A673 (cell line): ENCODE results near the gene EIF3J. TPM values are rescaled to one million over a fixed set of nuclear protein-coding genes. Genes with fewer than 3 reads are reported as not detected.
"Not testable (repeated sequence)": the region's sequence is repeated elsewhere in the genome, so short reads cannot be mapped to it uniquely, and the experiment has no call there.

Experiments used
- BruUV-seq: library from RNA; stranded (reverse); fragments of 400-500 nt; replicated peaks from 2 replicates; lab custom pipeline; 2021; lab: Mats Ljungman, UMichigan
- CTCF ChIA-PET: fragments of 300-600 bp; sonication (Branson Sonifier 250); formaldehyde crosslinking; loops from one replicate; lab custom pipeline; 2022; ENCODE audit warnings: antibody characterized with exemption; lab: Charles Lee
- POLR2A ChIA-PET: fragments of 300-600 bp; sonication (Branson Sonifier 250); formaldehyde crosslinking; loops from one replicate; lab custom pipeline; 2022; ENCODE audit warnings: antibody characterized with exemption; ENCODE audit not compliant: low non-redundant PET; lab: Charles Lee
- DNase-seq: peaks from one replicate; pipeline ENCODE4 v3.0.0-alpha.2; 2015; ENCODE audit warnings: low spot score
- H3K27ac ChIP-seq: fragments of 200-600 bp; sonication (generic); 2 replicates; pipeline ENCODE4 v1.5.1; 2016; ENCODE audit warnings: mixed run types, low read depth, mild to moderate bottlenecking, mixed read lengths, antibody characterized with exemption, low read length; ENCODE audit not compliant: poor library complexity, severe bottlenecking
- H3K27me3 ChIP-seq: fragments of 200-600 bp; sonication (generic); replicated peaks from 2 replicates; pipeline ENCODE4 v1.6.1; 2017; ENCODE audit warnings: mixed run types, low read depth, mild to moderate bottlenecking, mixed read lengths, antibody characterized with exemption, low read length; ENCODE audit not compliant: insufficient read depth, poor library complexity
- H3K36me3 ChIP-seq: fragments of 200-600 bp; sonication (generic); 2 replicates; pipeline ENCODE4 v1.6.1; 2016; ENCODE audit warnings: mixed run types, mild to moderate bottlenecking, mixed read lengths, antibody characterized with exemption, low read length; ENCODE audit not compliant: insufficient read depth, poor library complexity, severe bottlenecking
- H3K4me1 ChIP-seq: fragments of 200-600 bp; sonication (generic); 2 replicates; pipeline ENCODE4 v1.6.1; 2017; ENCODE audit warnings: mixed run types, mild to moderate bottlenecking, mixed read lengths, antibody characterized with exemption, low read length; ENCODE audit not compliant: insufficient read depth, poor library complexity, severe bottlenecking
- H3K4me3 ChIP-seq: fragments of 200-600 bp; sonication (generic); 2 replicates; pipeline ENCODE4 v1.5.1; 2016; ENCODE audit warnings: low read depth, mixed run types, mild to moderate bottlenecking, mixed read lengths, low read length; ENCODE audit not compliant: poor library complexity, severe bottlenecking
- H3K9me3 ChIP-seq: fragments of 200-600 bp; sonication (generic); 2 replicates; pipeline ENCODE4 v1.6.1; 2016; ENCODE audit warnings: mixed run types, low read depth, mild to moderate bottlenecking, mixed read lengths, antibody characterized with exemption, low read length; ENCODE audit not compliant: poor library complexity, severe bottlenecking
- EZH2 ChIP-seq: fragments of 200-600 bp; sonication (generic); IDR thresholded peaks from 2 replicates; pipeline ENCODE4 v1.6.1; 2017; ENCODE audit warnings: borderline replicate concordance, low read depth, mild to moderate bottlenecking, mixed read lengths, antibody characterized with exemption, low read length; ENCODE audit not compliant: poor library complexity, severe bottlenecking
- intact Hi-C: fragments of 100-400 bp; cut with micrococcal nuclease; formaldehyde crosslinking; loops from one replicate; pipeline ENCODE4 v1.10.0; 2022; ENCODE audit not compliant: unreplicated experiment
- total RNA-seq: library from RNA; stranded (reverse); gene quantifications from 2 replicates; pipeline ENCODE4 v1.2.3, GENCODE V29; 2021
- TF ChIP-seq, protein P1 (sequence below): fragments of 300-800, 200-600 bp; sonication (generic); conservative IDR thresholded peaks from 2 replicates; pipeline ENCODE4 v1.5.1; 2017; ENCODE audit warnings: low read depth, mild to moderate bottlenecking, antibody characterized with exemption, low read length, moderate library complexity, mixed read lengths

Gene EIF3J
- total RNA-seq, 1 experiment from 2014 or later, result 208 TPM

DNA sequence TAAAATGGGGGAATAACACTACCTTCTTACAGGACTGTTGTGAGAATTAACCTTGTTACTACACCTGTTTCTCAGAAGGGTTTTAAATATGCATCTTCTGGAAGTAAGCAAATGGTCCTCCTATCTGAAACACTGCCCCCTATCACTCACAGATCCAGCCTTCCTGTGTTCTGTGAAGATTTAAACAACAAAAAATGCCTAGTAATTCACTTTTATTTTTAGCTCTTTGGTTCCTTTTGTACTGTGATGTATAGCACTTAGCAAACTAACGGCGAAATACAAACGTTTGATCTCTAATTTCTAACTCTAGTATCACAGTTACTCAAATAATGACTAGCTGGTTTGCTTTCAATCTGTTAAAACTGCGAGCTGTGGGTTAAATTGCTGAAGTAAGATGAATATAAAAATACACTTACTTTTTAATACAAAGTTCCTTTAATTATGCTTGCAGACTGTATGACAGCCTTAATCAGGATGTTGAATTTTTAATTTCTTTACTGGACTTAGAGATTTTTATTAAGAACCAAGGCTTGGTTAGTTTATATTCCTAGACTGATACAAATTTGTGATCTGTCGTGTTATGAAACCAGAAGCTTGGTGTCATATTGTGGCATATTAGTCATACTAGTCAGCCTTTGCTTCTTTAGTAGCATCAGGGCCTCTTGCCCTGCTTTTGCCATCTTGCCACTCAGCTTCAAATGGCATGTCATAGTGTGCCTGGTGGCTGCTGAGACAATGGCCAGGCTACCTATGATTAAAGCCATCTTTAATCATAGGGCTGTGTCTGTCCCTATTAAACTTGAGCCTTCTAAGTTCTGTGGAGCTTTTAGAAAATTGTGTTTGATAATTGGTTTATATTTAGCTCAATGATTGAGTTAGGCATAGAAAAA is 9.2 kb downstream of the EIF3J start:
- CTCF ChIA-PET, result interaction anchor here (0.6 kb wide), 1 partner anchor 45 kb away, joined by 12 read pairs; no protein-coding TSS in a partner anchor
- POLR2A ChIA-PET, result interaction anchor here (0.6 kb wide), 1 partner anchor 618 kb away, joined by 6 read pairs; no protein-coding TSS in a partner anchor
- intact Hi-C loops, result no loop called here
- TF ChIP-seq, protein P1, sequence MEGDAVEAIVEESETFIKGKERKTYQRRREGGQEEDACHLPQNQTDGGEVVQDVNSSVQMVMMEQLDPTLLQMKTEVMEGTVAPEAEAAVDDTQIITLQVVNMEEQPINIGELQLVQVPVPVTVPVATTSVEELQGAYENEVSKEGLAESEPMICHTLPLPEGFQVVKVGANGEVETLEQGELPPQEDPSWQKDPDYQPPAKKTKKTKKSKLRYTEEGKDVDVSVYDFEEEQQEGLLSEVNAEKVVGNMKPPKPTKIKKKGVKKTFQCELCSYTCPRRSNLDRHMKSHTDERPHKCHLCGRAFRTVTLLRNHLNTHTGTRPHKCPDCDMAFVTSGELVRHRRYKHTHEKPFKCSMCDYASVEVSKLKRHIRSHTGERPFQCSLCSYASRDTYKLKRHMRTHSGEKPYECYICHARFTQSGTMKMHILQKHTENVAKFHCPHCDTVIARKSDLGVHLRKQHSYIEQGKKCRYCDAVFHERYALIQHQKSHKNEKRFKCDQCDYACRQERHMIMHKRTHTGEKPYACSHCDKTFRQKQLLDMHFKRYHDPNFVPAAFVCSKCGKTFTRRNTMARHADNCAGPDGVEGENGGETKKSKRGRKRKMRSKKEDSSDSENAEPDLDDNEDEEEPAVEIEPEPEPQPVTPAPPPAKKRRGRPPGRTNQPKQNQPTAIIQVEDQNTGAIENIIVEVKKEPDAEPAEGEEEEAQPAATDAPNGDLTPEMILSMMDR, result peak; percentile 64
- TF ChIP-seq EZH2, result no peak
- BruUV-seq, result no TSS peak
- Histone ChIP-seq H3K27me3 (no peaks in the 10 kb centered on the region), H3K36me3 (peaks cover 13% of the 10 kb centered on the region), H3K9me3 (no peaks in the 10 kb centered on the region), H3K4me1 (no peaks in the 10 kb centered on the region), H3K4me3 (no peak overlapping the region), H3K27ac (no peak overlapping the region)
- no peak for DNase-seq

DNA sequence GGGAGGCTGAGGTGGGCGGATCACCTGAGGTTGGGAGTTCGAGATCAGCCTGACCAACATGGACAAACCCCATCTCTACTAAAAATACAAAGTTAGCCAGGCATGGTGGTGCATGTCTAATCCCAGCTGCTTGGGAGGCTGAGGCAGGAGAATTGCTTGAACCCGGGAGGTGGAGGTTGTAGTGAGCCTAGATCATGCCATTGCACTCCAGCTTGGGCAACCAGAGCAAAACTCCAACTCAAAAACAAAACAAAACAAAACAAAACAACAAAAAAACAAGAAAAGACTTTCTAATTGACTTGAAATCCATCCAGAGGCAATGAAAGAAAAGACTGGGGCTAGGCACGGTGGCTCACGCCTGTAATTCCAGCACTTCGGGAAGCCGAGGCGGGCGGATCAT is 12.2 kb downstream of the EIF3J start:
- peaks cover 30% of the 10 kb centered on the region for H3K36me3 ChIP-seq
- H3K27me3 ChIP-seq, BruUV-seq, H3K27ac ChIP-seq, DNase-seq, POLR2A ChIA-PET, H3K9me3 ChIP-seq, H3K4me1 ChIP-seq, intact Hi-C loops, H3K4me3 ChIP-seq: not testable (repeated sequence)
- CTCF ChIA-PET, result interaction anchor here (0.7 kb wide), 1 partner anchor 12 kb away, joined by 5 read pairs; no protein-coding TSS in a partner anchor

DNA sequence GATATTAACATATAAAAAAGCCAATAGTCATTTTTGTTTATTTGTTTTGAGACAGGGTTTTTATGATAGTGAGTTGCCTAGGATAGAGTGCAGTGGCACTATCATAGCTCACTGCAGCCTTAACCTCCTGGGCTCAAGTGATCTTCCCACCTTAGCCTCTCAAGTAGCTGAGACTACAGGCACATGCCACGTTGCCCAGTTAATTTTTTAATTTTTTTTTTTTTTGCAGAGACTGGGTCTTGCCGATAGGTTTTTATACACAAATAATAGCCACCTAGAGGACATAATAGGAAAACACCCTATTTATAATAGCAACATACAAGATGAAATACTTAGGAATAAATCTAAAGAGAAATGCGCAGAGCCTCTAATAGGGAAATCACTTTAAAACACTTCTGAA is 13.3 kb downstream of the EIF3J start:
- BruUV-seq, result no TSS peak
- no peaks in the 10 kb centered on the region for H3K27me3 ChIP-seq
- H3K4me3 ChIP-seq, result no peak overlapping the region
- H3K36me3 ChIP-seq, result peaks cover 41% of the 10 kb centered on the region
- peak; percentile 57 for DNase-seq
- H3K9me3 ChIP-seq, result no peaks in the 10 kb centered on the region
- CTCF ChIA-PET, result interaction anchor here (0.7 kb wide), 3 partner anchors 29 to 682 kb away, joined by 3 to 9 read pairs (median 5); no protein-coding TSS in a partner anchor
- no peak overlapping the region for H3K27ac ChIP-seq
- intact Hi-C loops, result no loop called here
- H3K4me1 ChIP-seq, result no peaks in the 10 kb centered on the region
- TF ChIP-seq, protein P1, result peak; percentile 56
- TF ChIP-seq EZH2, result no peak
- POLR2A ChIA-PET, result interaction anchor here (0.7 kb wide), 1 partner anchor 43 kb away, joined by 4 read pairs; no protein-coding TSS in a partner anchor
